NCI-H2029 (cell line): ENCODE data around the gene CDK14.
"Not testable (repeated sequence)": the region's sequence is repeated elsewhere in the genome, so short reads cannot be mapped to it uniquely, and the experiment has no call there.

ENCODE experiments used
- DNase-seq: peaks from one replicate; lab custom pipeline; 2025; lab: John Stamatoyannopoulos, UW

CDK14 gene

GRCh38 chr7:90791596-90791995 lies 195.5 kb downstream of the CDK14 start:
- DNase-seq, result no peak

- DNase-seq, result no peak
Measured at GRCh38 chr7:90792301-90792700, 196.2 kb downstream of the CDK14 start.

GRCh38 chr7:90794234-90794633 lies 198.1 kb downstream of the CDK14 start:
- not testable (repeated sequence) for DNase-seq

- no peak for DNase-seq
Measured at GRCh38 chr7:90797596-90797995, 201.5 kb downstream of the CDK14 start.

GRCh38 chr7:90804370-90804769 lies 208.2 kb downstream of the CDK14 start:
- no peak for DNase-seq

GRCh38 chr7:90815552-90815951 lies 219.4 kb downstream of the CDK14 start:
- not testable (repeated sequence) for DNase-seq

- DNase-seq, result no peak
Measured at GRCh38 chr7:90816511-90817142, 220.5 kb downstream of the CDK14 start.

- no peak for DNase-seq
Measured at GRCh38 chr7:90817151-90817550, 221.0 kb downstream of the CDK14 start.

- DNase-seq, result no peak
Measured at GRCh38 chr7:90817846-90818245, 221.7 kb downstream of the CDK14 start.

GRCh38 chr7:90818341-90818740 lies 222.2 kb downstream of the CDK14 start:
- no peak for DNase-seq

GRCh38 chr7:90821961-90822620 lies 226.0 kb downstream of the CDK14 start:
- DNase-seq, result no peak

- DNase-seq, result no peak
Measured at GRCh38 chr7:90824386-90825307, 228.5 kb downstream of the CDK14 start.

GRCh38 chr7:90825779-90826178 lies 229.7 kb downstream of the CDK14 start:
- DNase-seq, result no peak

GRCh38 chr7:90828601-90829000 lies 232.5 kb downstream of the CDK14 start:
- no peak for DNase-seq

- DNase-seq, result no peak
Measured at GRCh38 chr7:90830308-90830707, 234.2 kb downstream of the CDK14 start.

- DNase-seq, result no peak
Measured at GRCh38 chr7:90832726-90833125, 236.6 kb downstream of the CDK14 start.

- DNase-seq, result no peak
Measured at GRCh38 chr7:90833443-90833842, 237.3 kb downstream of the CDK14 start.

GRCh38 chr7:90834771-90835170 lies 238.7 kb downstream of the CDK14 start:
- no peak for DNase-seq

- no peak for DNase-seq
Measured at GRCh38 chr7:90835861-90836260, 239.7 kb downstream of the CDK14 start.

GRCh38 chr7:90836937-90837336 lies 240.8 kb downstream of the CDK14 start:
- no peak for DNase-seq

- DNase-seq, result no peak
Measured at GRCh38 chr7:90838799-90839198, 242.7 kb downstream of the CDK14 start.

GRCh38 chr7:90839316-90839715 lies 243.2 kb downstream of the CDK14 start:
- DNase-seq, result no peak
